H1 (cell line): ENCODE data around the gene ATP6V1C2. TPM values are rescaled to one million over a fixed set of nuclear protein-coding genes. Genes with fewer than 3 reads are reported as not detected.

Experiments
- CTCF ChIA-PET: fragments of 300-600 bp; sonication (Branson Sonifier 250); formaldehyde crosslinking; loops from one replicate; lab custom pipeline; 2021; ENCODE audit not compliant: partially characterized antibody; lab: Charles Lee
- POLR2A ChIA-PET: fragments of 300-600 bp; sonication (Branson Sonifier 250); formaldehyde crosslinking; loops from one replicate; lab custom pipeline; 2021; ENCODE audit warnings: inconsistent platforms; ENCODE audit not compliant: partially characterized antibody; lab: Charles Lee
- DNase-seq, 2 experiments: peaks; one replicate each; pipeline versions ENCODE4 v3.0.0 to v3.0.0-alpha.2; 2010 to 2022; ENCODE audit warnings: low spot score in 2 of 2, low read depth in 1 of 2, mixed read lengths in 1 of 2
- FAIRE-seq: peaks from 2 replicates; lab custom pipeline; 2011; peaks lifted over from hg19 to GRCh38; lab: Jason Lieb, UNC
- H2AFZ ChIP-seq: 2 replicates; pipeline ENCODE4 v1.8.1; 2012; ENCODE audit warnings: low read length, inconsistent platforms
- H2AK5ac ChIP-seq: 2 replicates; pipeline ENCODE4 v1.6.1; 2013; ENCODE audit warnings: low read depth, low read length
- H2BK120ac ChIP-seq: replicated peaks from 2 replicates; pipeline ENCODE3; 2013; ENCODE audit warnings: low read depth, low read length, inconsistent platforms
- H2BK12ac ChIP-seq: 2 replicates; pipeline ENCODE4 v1.6.1; 2013; ENCODE audit warnings: low read depth, low read length
- H2BK15ac ChIP-seq: 2 replicates; pipeline ENCODE4 v1.6.1; 2013; ENCODE audit warnings: low read length
- H2BK20ac ChIP-seq: 2 replicates; pipeline ENCODE4 v1.6.1; 2013; ENCODE audit warnings: low read length
- H2BK5ac ChIP-seq: 2 replicates; pipeline ENCODE4 v1.6.1; 2013; ENCODE audit warnings: low read depth, low read length
- H3K14ac ChIP-seq: 2 replicates; pipeline ENCODE4 v1.6.1; 2013; ENCODE audit warnings: inconsistent platforms; ENCODE audit not compliant: insufficient read length
- H3K18ac ChIP-seq: 2 replicates; pipeline ENCODE4 v1.6.1; 2013; ENCODE audit warnings: low read length; ENCODE audit errors: extremely low read depth
- H3K23ac ChIP-seq: 2 replicates; pipeline ENCODE4 v1.6.1; 2013; ENCODE audit warnings: inconsistent platforms; ENCODE audit not compliant: insufficient read length
- H3K23me2 ChIP-seq: 2 replicates; pipeline ENCODE4 v1.6.1; 2013; ENCODE audit warnings: low read depth, low read length
- H3K27ac ChIP-seq: 2 replicates; pipeline ENCODE4 v1.6.1; 2011; ENCODE audit warnings: low read depth, low read length, inconsistent platforms
- H3K27me3 ChIP-seq, 4 experiments: replicated peaks in 1 of 4; 1 replicate in 1 of 4; 2 replicates in 3 of 4; pipeline versions ENCODE4 v1.6.1 to v1.8.1; 2011 to 2013; ENCODE audit warnings: low read length in 3 of 4, mild to moderate bottlenecking in 3 of 4, inconsistent platforms in 2 of 4, mixed read lengths in 2 of 4, moderate library complexity in 1 of 4; ENCODE audit not compliant: control insufficient read depth in 3 of 4, insufficient read depth in 3 of 4; ENCODE audit errors: extremely low read depth in 1 of 4
- H3K36me3 ChIP-seq, 4 experiments: 2 replicates each; pipeline versions ENCODE4 v1.6.1 to v1.8.1; 2011 to 2013; ENCODE audit warnings: mild to moderate bottlenecking in 4 of 4, low read length in 3 of 4, moderate library complexity in 2 of 4, control low read depth in 1 of 4, inconsistent platforms in 1 of 4; ENCODE audit not compliant: insufficient read depth in 4 of 4, control insufficient read depth in 2 of 4
- H3K4ac ChIP-seq: replicated peaks from 2 replicates; pipeline ENCODE3; 2013; ENCODE audit warnings: low read length, low read depth, mixed read lengths, inconsistent platforms; ENCODE audit not compliant: insufficient read length
- H3K4me1 ChIP-seq, 4 experiments: replicated peaks in 1 of 4; 1 replicate in 1 of 4; 2 replicates in 3 of 4; pipeline versions ENCODE4 v1.6.1 to v1.8.1; 2011 to 2013; ENCODE audit warnings: low read length in 3 of 4, inconsistent platforms in 2 of 4, mixed read lengths in 1 of 4; ENCODE audit not compliant: insufficient read depth in 4 of 4, control insufficient read depth in 3 of 4
- H3K4me2 ChIP-seq, 2 experiments: 2 replicates each; pipeline versions ENCODE4 v1.6.1 to v1.8.1; 2011 to 2013; ENCODE audit warnings: low read depth in 2 of 2, low read length in 2 of 2, control low read depth in 1 of 2, inconsistent platforms in 1 of 2, mild to moderate bottlenecking in 1 of 2; ENCODE audit not compliant: insufficient read depth in 1 of 2
- H3K4me3 ChIP-seq, 4 experiments: fragments of 200-600, 300-600 bp in 1 of 4; sonication (generic), shearing (Covaris generic), sonication (Bioruptor Twin) in 1 of 4; 2 replicates each; pipeline versions ENCODE4 v1.5.1 to v1.8.1; 2011 to 2016; ENCODE audit warnings: low read length in 4 of 4, low read depth in 3 of 4, control low read depth in 2 of 4, inconsistent platforms in 2 of 4, mild to moderate bottlenecking in 2 of 4, mixed read lengths in 1 of 4, moderate library complexity in 1 of 4; ENCODE audit not compliant: insufficient read depth in 2 of 4; ENCODE audit errors: extremely low read depth in 1 of 4
- H3K56ac ChIP-seq: replicated peaks from 2 replicates; pipeline ENCODE3; 2013; ENCODE audit warnings: low read depth, mild to moderate bottlenecking, mixed read lengths, low read length, inconsistent platforms; ENCODE audit not compliant: insufficient read length
- H3K79me1 ChIP-seq: 2 replicates; pipeline ENCODE4 v1.6.1; 2013; ENCODE audit warnings: low read depth, low read length, control low read depth
- H3K79me2 ChIP-seq, 2 experiments: 2 replicates each; pipeline versions ENCODE4 v1.6.1 to v1.8.1; 2012 to 2013; ENCODE audit warnings: low read length in 2 of 2, mild to moderate bottlenecking in 2 of 2, inconsistent platforms in 1 of 2; ENCODE audit not compliant: insufficient read depth in 2 of 2, control insufficient read depth in 1 of 2
- H3K9ac ChIP-seq, 4 experiments: replicated peaks in 1 of 4; 1 replicate in 1 of 4; 2 replicates in 3 of 4; pipeline versions ENCODE4 v1.6.1 to v1.8.1; 2011 to 2013; ENCODE audit warnings: low read depth in 3 of 4, low read length in 3 of 4, control low read depth in 2 of 4, mild to moderate bottlenecking in 2 of 4, moderate library complexity in 2 of 4, inconsistent platforms in 1 of 4; ENCODE audit errors: extremely low read depth in 1 of 4
- H3K9me3 ChIP-seq, 2 experiments: 2 replicates each; pipeline versions ENCODE4 v1.6.1 to v1.8.1; 2012 to 2013; ENCODE audit warnings: mild to moderate bottlenecking in 2 of 2, moderate library complexity in 2 of 2, control low read depth in 1 of 2, inconsistent platforms in 1 of 2, low read depth in 1 of 2, low read length in 1 of 2, mixed read lengths in 1 of 2; ENCODE audit not compliant: insufficient read depth in 2 of 2
- H4K20me1 ChIP-seq, 2 experiments: replicated peaks in 1 of 2; 2 replicates each; pipeline versions ENCODE3 to v1.8.1; 2011 to 2013; ENCODE audit warnings: inconsistent platforms in 2 of 2, low read length in 2 of 2, mild to moderate bottlenecking in 1 of 2; ENCODE audit not compliant: insufficient read depth in 2 of 2, control insufficient read depth in 1 of 2
- H4K5ac ChIP-seq: 2 replicates; pipeline ENCODE4 v1.6.1; 2013; ENCODE audit warnings: low read length, low read depth, mixed read lengths, inconsistent platforms; ENCODE audit not compliant: insufficient read length
- H4K8ac ChIP-seq: 2 replicates; pipeline ENCODE4 v1.8.0; 2013; ENCODE audit warnings: mild to moderate bottlenecking, moderate library complexity, low read length, inconsistent platforms; ENCODE audit not compliant: insufficient read depth; ENCODE audit errors: extremely low read depth
- H4K91ac ChIP-seq: replicated peaks from 2 replicates; pipeline ENCODE3; 2013; ENCODE audit warnings: low read length, mixed read lengths, inconsistent platforms; ENCODE audit not compliant: insufficient read length
- BCL11A ChIP-seq, 2 experiments: IDR thresholded peaks; one replicate each; pipeline ENCODE4 v1.6.1; 2011; ENCODE audit warnings: low read depth in 2 of 2, low read length in 2 of 2, mild to moderate bottlenecking in 2 of 2
- GABPA ChIP-seq: IDR thresholded peaks from 2 replicates; pipeline ENCODE4 v1.6.1; 2011; ENCODE audit warnings: mild to moderate bottlenecking, low read length, moderate library complexity, borderline replicate concordance; ENCODE audit not compliant: insufficient read depth
- MAX ChIP-seq: IDR thresholded peaks from 2 replicates; pipeline ENCODE4 v1.6.1; 2012; ENCODE audit warnings: inconsistent platforms
- NANOG ChIP-seq: IDR thresholded peaks from 2 replicates; pipeline ENCODE4 v1.6.1; 2011; ENCODE audit warnings: low read length, low read depth, mild to moderate bottlenecking, inconsistent platforms; ENCODE audit not compliant: insufficient read depth, poor library complexity, severe bottlenecking
- POU5F1 ChIP-seq: IDR thresholded peaks from 2 replicates; pipeline ENCODE4 v1.6.1; 2011; ENCODE audit warnings: low read depth, mild to moderate bottlenecking, low read length, moderate library complexity
- RBBP5 ChIP-seq: IDR thresholded peaks from 2 replicates; pipeline ENCODE4 v1.7.1; 2012; ENCODE audit warnings: low read depth, mild to moderate bottlenecking, inconsistent platforms, low read length, moderate library complexity, borderline replicate concordance
- SAP30 ChIP-seq: fragments of 300-600 bp; sonication (generic); IDR thresholded peaks from 2 replicates; pipeline ENCODE4 v1.7.1; 2012; ENCODE audit warnings: low read length, moderate library complexity, mild to moderate bottlenecking, inconsistent platforms; ENCODE audit not compliant: insufficient read depth, insufficient replicate concordance
- WGBS, 2 experiments: shearing (Covaris generic) in 1 of 2; methylation state at CpG; one replicate each; pipeline versions ENCODE4 v1.1.6 to v1.1.7; 2013 to 2015; ENCODE audit warnings: low lambda C conversion rate in 2 of 2, mixed read lengths in 2 of 2, inconsistent platforms in 1 of 2, low coverage in 1 of 2, missing lambda C conversion rate in 1 of 2; ENCODE audit not compliant: insufficient replicate concordance in 2 of 2, insufficient coverage in 1 of 2, insufficient read length in 1 of 2; ENCODE audit errors: extremely low coverage in 1 of 2, missing lambda C conversion rate in 1 of 2; 5-methylcytosine and 5-hydroxymethylcytosine counted together
- polyA plus RNA-seq, 7 experiments: library from polyadenylated mRNA; depleted of rRNA in 3 of 7; stranded (reverse) in 5 of 7; unstranded in 2 of 7; fragments of >200 nt in 5 of 7; fragments of 200-250 nt in 2 of 7; gene quantifications; 1 replicate in 5 of 7; 2 replicates in 1 of 7; 4 replicates in 1 of 7; pipeline versions ENCODE4 v1.2.1 to v1.2.3, GENCODE V29; 2011 to 2013; ENCODE audit warnings: missing spikeins in 2 of 7, mixed read lengths in 2 of 7
- total RNA-seq: library from RNA; stranded (reverse); fragmentation: NEBNext Ultra II Directional; extraction: Animal tissue kit (Norgen Biotek cat#: 25700); gene quantifications from 2 replicates; pipeline ENCODE4 v1.2.1, GENCODE V29; 2021
- TF ChIP-seq, protein P1 (sequence below), 3 experiments: IDR thresholded peaks; 1 replicate in 2 of 3; 2 replicates in 1 of 3; pipeline versions ENCODE4 v1.5.1 to v1.6.1; 2011; ENCODE audit warnings: low read length in 3 of 3, mild to moderate bottlenecking in 3 of 3, inconsistent platforms in 2 of 3, low read depth in 1 of 3, moderate library complexity in 1 of 3; ENCODE audit not compliant: insufficient read depth in 1 of 3; ENCODE audit errors: control extremely low read depth in 1 of 3

ATP6V1C2 gene
- total and polyA plus RNA-seq, 2 of the 8 experiments (the other 6 are each of a cell fraction or from before 2014, with no cell fraction given) = 0.29 to 0.74 TPM

GRCh38 chr2:10759151-10759714 lies 37.8 kb downstream of the ATP6V1C2 start:
- Histone ChIP-seq H4K20me1 (no peaks in the 10 kb centered on the region), H3K23me2 (no peaks in the 10 kb centered on the region), H2AFZ (no peak overlapping the region), H2BK15ac (no peak overlapping the region), H4K91ac (no peak overlapping the region), H3K79me2 (no peaks in the 10 kb centered on the region), H3K4me3 (no peak overlapping the region), H4K5ac (no peak overlapping the region), H3K18ac (no peak overlapping the region), H2AK5ac (no peak overlapping the region), H3K27me3 (no peaks in the 10 kb centered on the region), H2BK120ac (no peak overlapping the region), H3K23ac (no peak overlapping the region), H2BK20ac (no peak overlapping the region), H3K4me2 (no peak overlapping the region), H2BK12ac (no peak overlapping the region), H4K8ac (no peak overlapping the region), H3K27ac (no peak overlapping the region), H3K56ac (no peak overlapping the region), H3K14ac (no peak overlapping the region), H3K4me1 (peaks cover 0 to 5% (median 0%) of the 10 kb centered on the region in 4 experiments; a peak in 1 of 7 replicates), H3K9me3 (no peaks in the 10 kb centered on the region), H2BK5ac (no peak overlapping the region), H3K4ac (no peak overlapping the region), H3K79me1 (no peaks in the 10 kb centered on the region), H3K36me3 (no peaks in the 10 kb centered on the region), H3K9ac (no peak overlapping the region)
- CTCF ChIA-PET = no interaction called here
- POLR2A ChIA-PET = no interaction called here
- WGBS, 2 experiments = 87% methylated on average over 11 of the region's 11 CpGs; no CpG with 5 or more reads in 1 of the 2 experiments
- DNase-seq (no peak), FAIRE-seq (no peak)
- TF ChIP-seq RBBP5 (no peak), POU5F1 (no peak), NANOG (no peak), GABPA (no peak), SAP30 (no peak), BCL11A (IDR thresholded peaks at IDR 0.05; ENCODE audit: low read depth in 2 of 2, low read length in 2 of 2) (no peak), MAX (no peak)
- TF ChIP-seq, protein P1, sequence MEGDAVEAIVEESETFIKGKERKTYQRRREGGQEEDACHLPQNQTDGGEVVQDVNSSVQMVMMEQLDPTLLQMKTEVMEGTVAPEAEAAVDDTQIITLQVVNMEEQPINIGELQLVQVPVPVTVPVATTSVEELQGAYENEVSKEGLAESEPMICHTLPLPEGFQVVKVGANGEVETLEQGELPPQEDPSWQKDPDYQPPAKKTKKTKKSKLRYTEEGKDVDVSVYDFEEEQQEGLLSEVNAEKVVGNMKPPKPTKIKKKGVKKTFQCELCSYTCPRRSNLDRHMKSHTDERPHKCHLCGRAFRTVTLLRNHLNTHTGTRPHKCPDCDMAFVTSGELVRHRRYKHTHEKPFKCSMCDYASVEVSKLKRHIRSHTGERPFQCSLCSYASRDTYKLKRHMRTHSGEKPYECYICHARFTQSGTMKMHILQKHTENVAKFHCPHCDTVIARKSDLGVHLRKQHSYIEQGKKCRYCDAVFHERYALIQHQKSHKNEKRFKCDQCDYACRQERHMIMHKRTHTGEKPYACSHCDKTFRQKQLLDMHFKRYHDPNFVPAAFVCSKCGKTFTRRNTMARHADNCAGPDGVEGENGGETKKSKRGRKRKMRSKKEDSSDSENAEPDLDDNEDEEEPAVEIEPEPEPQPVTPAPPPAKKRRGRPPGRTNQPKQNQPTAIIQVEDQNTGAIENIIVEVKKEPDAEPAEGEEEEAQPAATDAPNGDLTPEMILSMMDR (IDR thresholded peaks at IDR 0.05; ENCODE audit: control extremely low read depth in 1 of 3, insufficient read depth in 1 of 3, low read depth in 1 of 3, low read length in 3 of 3) = no peak
